B cell (primary cell): Measurements from ENCODE around the gene EFNA5. TPM values are rescaled to one million over a fixed set of nuclear protein-coding genes. Genes with fewer than 3 reads are reported as not detected.
A peak's percentile ranks its signal among the peaks of the same experiment; 100 is the strongest.

Experiments used
- ATAC-seq: fragments of 200-7000 bp; cut with Tn5 transposase; one replicate; pipeline ENCODE4 v1.10.0; 2021; ENCODE audit warnings: low read depth, mild to moderate bottlenecking, moderate number of reproducible peaks, moderate library complexity
- CTCF ChIA-PET: fragments of 350-600 bp; sonication (Branson Sonifier 250); formaldehyde crosslinking; loops from one replicate; lab custom pipeline; 2021; ENCODE audit warnings: antibody characterized with exemption, inconsistent platforms; lab: Charles Lee
- POLR2A ChIA-PET: fragments of 350-600 bp; sonication (Branson Sonifier 250); formaldehyde crosslinking; loops from one replicate; lab custom pipeline; 2021; ENCODE audit warnings: antibody characterized with exemption; lab: Charles Lee
- DNase-seq: peaks from one replicate; pipeline ENCODE4 v3.0.0; 2013
- H2AFZ ChIP-seq: 2 replicates; pipeline ENCODE4 v1.6.1; 2012; ENCODE audit warnings: mild to moderate bottlenecking, low read depth, low read length; ENCODE audit not compliant: insufficient read depth, poor library complexity, severe bottlenecking
- H3K27ac ChIP-seq, 2 donors: 1 replicate in 1 of 2; 2 replicates in 1 of 2; pipeline ENCODE4 v1.5.1; 2012 to 2013; ENCODE audit warnings: low read length in 2 of 2, mild to moderate bottlenecking in 2 of 2, moderate library complexity in 1 of 2
- H3K27me3 ChIP-seq, 4 experiments: fragments of 200-600 bp in 1 of 4; sonication (generic) in 1 of 4; replicated peaks in 1 of 4; 1 replicate in 2 of 4; 2 replicates in 2 of 4; pipeline versions ENCODE4 v1.6.1 to v1.7.0; 2013 to 2016; ENCODE audit warnings: low read length in 3 of 4, mild to moderate bottlenecking in 2 of 4, mixed read lengths in 1 of 4, moderate library complexity in 1 of 4; ENCODE audit not compliant: insufficient read depth in 4 of 4, control insufficient read depth in 3 of 4; ENCODE audit errors: control extremely low read depth in 1 of 4
- H3K36me3 ChIP-seq, 2 experiments: replicated peaks in 1 of 2; 1 replicate in 1 of 2; 2 replicates in 1 of 2; pipeline versions ENCODE4 v1.6.1 to v1.7.1; 2013; ENCODE audit warnings: low read length in 1 of 2; ENCODE audit not compliant: insufficient read depth in 2 of 2, control insufficient read depth in 1 of 2; ENCODE audit errors: control extremely low read depth in 1 of 2, extremely low read depth in 1 of 2
- H3K4me1 ChIP-seq, 2 donors: fragments of 200-600 bp in 1 of 2; sonication (generic) in 1 of 2; 1 replicate in 1 of 2; 2 replicates in 1 of 2; pipeline versions ENCODE4 v1.5.1 to v1.6.1; 2013 to 2017; ENCODE audit warnings: low read length in 2 of 2; ENCODE audit not compliant: control insufficient read depth in 2 of 2, insufficient read depth in 2 of 2
- H3K4me2 ChIP-seq: replicated peaks from 2 replicates; pipeline ENCODE3; 2012; ENCODE audit warnings: mild to moderate bottlenecking, low read depth, low read length; ENCODE audit not compliant: poor library complexity, severe bottlenecking
- H3K4me3 ChIP-seq, 5 experiments: fragments of 200-600 bp in 1 of 5; sonication (generic) in 1 of 5; 1 replicate in 3 of 5; 2 replicates in 2 of 5; pipeline versions ENCODE4 v1.5.1 to v1.7.0; 2011 to 2016; ENCODE audit warnings: low read length in 4 of 5, mild to moderate bottlenecking in 4 of 5, low read depth in 2 of 5, control low read depth in 1 of 5, moderate library complexity in 1 of 5; ENCODE audit not compliant: insufficient read depth in 1 of 5; ENCODE audit errors: control extremely low read depth in 1 of 5, extremely low read depth in 1 of 5
- H3K79me2 ChIP-seq: fragments of 200-600 bp; sonication (generic); one replicate; pipeline ENCODE4 v1.6.0; 2016; ENCODE audit warnings: low read length; ENCODE audit not compliant: control insufficient read depth, insufficient read depth
- H3K9ac ChIP-seq: fragments of 200-600 bp; sonication (generic); 2 replicates; pipeline ENCODE4 v1.6.1; 2017; ENCODE audit warnings: mild to moderate bottlenecking, low read length, moderate library complexity
- H3K9me3 ChIP-seq, 3 donors: one replicate each; pipeline versions ENCODE4 v1.6.1 to v1.7.1; 2013; ENCODE audit warnings: low read length in 2 of 3; ENCODE audit not compliant: control insufficient read depth in 2 of 3, insufficient read depth in 1 of 3; ENCODE audit errors: control extremely low read depth in 1 of 3
- H4K20me1 ChIP-seq: 2 replicates; pipeline ENCODE4 v1.6.0; 2012; ENCODE audit warnings: mild to moderate bottlenecking, low read length; ENCODE audit not compliant: insufficient read depth, control insufficient read depth, poor library complexity, severe bottlenecking
- H3K27ac Mint-ChIP-seq: one replicate; pipeline ENCODE4 v1.8.0; 2021; ENCODE audit warnings: mixed read lengths
- H3K27me3 Mint-ChIP-seq: one replicate; pipeline ENCODE4 v1.8.0; 2021; ENCODE audit warnings: mixed read lengths
- H3K4me1 Mint-ChIP-seq: one replicate; pipeline ENCODE4 v1.8.0; 2021; ENCODE audit warnings: mixed read lengths
- H3K4me3 Mint-ChIP-seq: one replicate; pipeline ENCODE4 v1.8.0; 2021; ENCODE audit warnings: mixed read lengths
- H3K9me3 Mint-ChIP-seq: one replicate; pipeline ENCODE4 v1.8.0; 2022; ENCODE audit warnings: mixed read lengths; ENCODE audit not compliant: insufficient read depth
- EZH2 ChIP-seq: IDR thresholded peaks from 2 replicates; pipeline ENCODE4 v1.6.1; 2012; ENCODE audit warnings: borderline replicate concordance, low read depth, mild to moderate bottlenecking, moderate library complexity, low read length; ENCODE audit not compliant: insufficient read depth, poor library complexity, severe bottlenecking
- WGBS: methylation state at CpG from one replicate; pipeline ENCODE4 v1.1.5; 2013; ENCODE audit warnings: missing lambda C conversion rate; ENCODE audit not compliant: insufficient coverage; 5-methylcytosine and 5-hydroxymethylcytosine counted together
- intact Hi-C: fragments of 100-400 bp; cut with micrococcal nuclease; formaldehyde crosslinking; loops from one replicate; pipeline ENCODE4 v1.10.0; 2022
- polyA plus RNA-seq: library from polyadenylated mRNA; depleted of rRNA; stranded (reverse); fragments of >200 nt; gene quantifications from 2 replicates; pipeline ENCODE4 v1.2.3, GENCODE V29; 2012
- total RNA-seq, 2 donors: library from RNA; stranded (reverse); fragments of 120-200 nt in 1 of 2; gene quantifications; 1 replicate in 1 of 2; 2 replicates in 1 of 2; pipeline versions ENCODE4 v1.2.3 to v1.2.4, GENCODE V29; 2013 to 2022
- TF ChIP-seq, protein P1 (sequence below): fragments of 200-600 bp; IDR thresholded peaks from one replicate; pipeline ENCODE4 v1.8.0; 2022; ENCODE audit warnings: antibody characterized with exemption, mild to moderate bottlenecking

Gene EFNA5
- total and polyA plus RNA-seq, 2 donors (not counting 1 experiment from before 2014, with no cell fraction given): not detected

- Histone ChIP-seq H4K20me1 (no peaks in the 10 kb centered on the region), H3K27me3 (no peaks in the 10 kb centered on the region), H3K4me1 (peaks cover 22 to 29% of the 10 kb centered on the region in 2 donors), H3K79me2 (no peaks in the 10 kb centered on the region), H3K4me2 (peak overlapping the region; percentile 59), H2AFZ (no peak overlapping the region), H3K4me3 (no peak overlapping the region), H3K9ac (no peak overlapping the region), H3K9me3 (no peaks in the 10 kb centered on the region), H3K36me3 (no peaks in the 10 kb centered on the region), H3K27ac (no peak overlapping the region)
- Mint-ChIP-seq H3K4me1 (peaks cover 32% of the 10 kb centered on the region), H3K4me3 (peak overlapping the region; percentile 17), H3K9me3 (no peaks in the 10 kb centered on the region), H3K27ac (no peak overlapping the region), H3K27me3 (no peaks in the 10 kb centered on the region)
- DNase-seq: no peak
- intact Hi-C loops: no loop called here
- ChIA-PET POLR2A (no interaction called here), CTCF (no interaction called here)
- WGBS: 62% methylated on average over 2 of the region's 6 CpGs
- TF ChIP-seq, protein P1, sequence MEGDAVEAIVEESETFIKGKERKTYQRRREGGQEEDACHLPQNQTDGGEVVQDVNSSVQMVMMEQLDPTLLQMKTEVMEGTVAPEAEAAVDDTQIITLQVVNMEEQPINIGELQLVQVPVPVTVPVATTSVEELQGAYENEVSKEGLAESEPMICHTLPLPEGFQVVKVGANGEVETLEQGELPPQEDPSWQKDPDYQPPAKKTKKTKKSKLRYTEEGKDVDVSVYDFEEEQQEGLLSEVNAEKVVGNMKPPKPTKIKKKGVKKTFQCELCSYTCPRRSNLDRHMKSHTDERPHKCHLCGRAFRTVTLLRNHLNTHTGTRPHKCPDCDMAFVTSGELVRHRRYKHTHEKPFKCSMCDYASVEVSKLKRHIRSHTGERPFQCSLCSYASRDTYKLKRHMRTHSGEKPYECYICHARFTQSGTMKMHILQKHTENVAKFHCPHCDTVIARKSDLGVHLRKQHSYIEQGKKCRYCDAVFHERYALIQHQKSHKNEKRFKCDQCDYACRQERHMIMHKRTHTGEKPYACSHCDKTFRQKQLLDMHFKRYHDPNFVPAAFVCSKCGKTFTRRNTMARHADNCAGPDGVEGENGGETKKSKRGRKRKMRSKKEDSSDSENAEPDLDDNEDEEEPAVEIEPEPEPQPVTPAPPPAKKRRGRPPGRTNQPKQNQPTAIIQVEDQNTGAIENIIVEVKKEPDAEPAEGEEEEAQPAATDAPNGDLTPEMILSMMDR: no peak
- no peak for TF ChIP-seq EZH2
- no peak for ATAC-seq
Observed at GRCh38 chr5:107387526-107388140, 283.1 kb downstream of the EFNA5 start.

GRCh38 chr5:107385708-107386107 lies 285.0 kb downstream of the EFNA5 start:
- peaks cover 22 to 29% of the 10 kb centered on the region in 2 donors for H3K4me1 ChIP-seq
- H3K9me3 ChIP-seq: no peaks in the 10 kb centered on the region
- no peaks in the 10 kb centered on the region for H3K79me2 ChIP-seq
- no peaks in the 10 kb centered on the region for H4K20me1 ChIP-seq
- intact Hi-C loops: no loop called here
- no peaks in the 10 kb centered on the region for H3K27me3 Mint-ChIP-seq
- no peak overlapping the region for H3K27ac ChIP-seq
- H3K4me1 Mint-ChIP-seq: peaks cover 32% of the 10 kb centered on the region
- ChIA-PET CTCF (no interaction called here), POLR2A (no interaction called here)
- H3K4me3 Mint-ChIP-seq: no peak overlapping the region
- WGBS: no CpG with 5 or more reads among the region's 2 CpGs
- no peak for TF ChIP-seq EZH2
- TF ChIP-seq, protein P1: no peak
- no peak overlapping the region for H3K4me3 ChIP-seq
- no peak overlapping the region for H3K4me2 ChIP-seq
- no peaks in the 10 kb centered on the region for H3K9me3 Mint-ChIP-seq
- no peaks in the 10 kb centered on the region for H3K36me3 ChIP-seq
- no peak overlapping the region for H3K27ac Mint-ChIP-seq
- no peak overlapping the region for H2AFZ ChIP-seq
- no peaks in the 10 kb centered on the region for H3K27me3 ChIP-seq
- no peak for DNase-seq
- no peak for ATAC-seq
- H3K9ac ChIP-seq: no peak overlapping the region
